Right atrium auricular region (tissue), 2 donors: ENCODE measurements around the gene BTBD7. TPM values are rescaled to one million over a fixed set of nuclear protein-coding genes. Genes with fewer than 3 reads are reported as not detected.

Experiments
- DNase-seq: peaks from one replicate; pipeline ENCODE4 v3.0.0-alpha.2; 2019; ENCODE audit warnings: low spot score
- H3K27ac ChIP-seq, 2 donors: fragments of 200-600 bp; sonication (generic); 1 replicate in 1 of 2; 2 replicates in 1 of 2; pipeline ENCODE4 v1.5.1; 2016 to 2019
- H3K27me3 ChIP-seq, 2 donors: fragments of 200-600 bp; sonication (generic); one replicate each; pipeline versions ENCODE4 v1.5.1 to v1.6.0; 2017 to 2019
- H3K36me3 ChIP-seq: fragments of 200-600 bp; sonication (generic); one replicate; pipeline ENCODE4 v1.5.1; 2016
- H3K4me1 ChIP-seq, 2 donors: fragments of 200-600 bp; sonication (generic); one replicate each; pipeline versions ENCODE4 v1.5.1 to v1.6.0; 2017 to 2019
- H3K4me3 ChIP-seq, 2 donors: fragments of 200-600 bp; sonication (generic); 1 replicate in 1 of 2; 2 replicates in 1 of 2; pipeline ENCODE4 v1.5.1; 2017 to 2019; ENCODE audit warnings: mild to moderate bottlenecking in 1 of 2, moderate library complexity in 1 of 2
- H3K9me3 ChIP-seq, 2 donors: fragments of 200-600 bp; sonication (generic); one replicate each; pipeline ENCODE4 v1.5.1; 2019
- total RNA-seq, 2 donors: library from RNA; depleted of rRNA; stranded (reverse); fragments of >200 nt; gene quantifications; one replicate each; pipeline ENCODE4 v1.1.0, GENCODE V29; 2016
- TF ChIP-seq, protein P1 (sequence below), 2 donors: fragments of 200-600 bp; sonication (generic); IDR thresholded peaks; one replicate each; pipeline ENCODE4 v1.5.1; 2019; ENCODE audit warnings: antibody characterized with exemption in 2 of 2

The BTBD7 gene
- total RNA-seq, 2 donors from 2014 or later = 13.3 to 17.6 TPM

DNA sequence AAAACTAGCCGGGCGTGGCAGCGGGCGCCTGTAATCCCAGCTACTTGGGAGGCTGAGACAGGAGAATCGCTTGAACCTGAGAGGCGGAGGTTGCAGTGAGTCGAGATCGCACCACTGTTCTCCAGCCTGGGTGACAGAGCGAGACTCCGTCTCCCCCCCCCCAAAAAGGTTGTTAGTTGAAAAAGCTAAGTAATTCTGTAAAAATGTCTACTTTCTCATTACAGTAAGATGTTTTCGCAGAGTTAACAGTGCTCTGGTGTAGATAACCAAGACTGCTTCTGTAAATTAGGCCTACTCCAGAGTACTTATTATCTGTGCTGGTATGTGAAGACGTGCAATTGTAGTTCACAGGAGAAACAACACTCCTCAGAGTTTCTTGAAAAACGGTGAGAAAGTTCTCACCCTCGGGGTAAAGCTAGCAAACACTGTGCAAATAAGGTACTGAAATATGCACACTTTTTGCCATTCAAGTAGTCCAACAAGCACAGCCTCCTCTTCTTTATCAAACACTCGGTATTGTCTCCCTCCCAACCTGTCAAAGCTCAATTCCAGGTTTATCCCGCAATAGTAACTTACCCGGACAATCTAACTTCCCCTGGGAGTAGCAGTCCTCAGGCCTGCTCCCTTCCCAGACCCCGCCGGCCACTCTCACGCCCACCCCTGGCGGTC, 974 bp downstream of the BTBD7 start:
- TF ChIP-seq, protein P1, sequence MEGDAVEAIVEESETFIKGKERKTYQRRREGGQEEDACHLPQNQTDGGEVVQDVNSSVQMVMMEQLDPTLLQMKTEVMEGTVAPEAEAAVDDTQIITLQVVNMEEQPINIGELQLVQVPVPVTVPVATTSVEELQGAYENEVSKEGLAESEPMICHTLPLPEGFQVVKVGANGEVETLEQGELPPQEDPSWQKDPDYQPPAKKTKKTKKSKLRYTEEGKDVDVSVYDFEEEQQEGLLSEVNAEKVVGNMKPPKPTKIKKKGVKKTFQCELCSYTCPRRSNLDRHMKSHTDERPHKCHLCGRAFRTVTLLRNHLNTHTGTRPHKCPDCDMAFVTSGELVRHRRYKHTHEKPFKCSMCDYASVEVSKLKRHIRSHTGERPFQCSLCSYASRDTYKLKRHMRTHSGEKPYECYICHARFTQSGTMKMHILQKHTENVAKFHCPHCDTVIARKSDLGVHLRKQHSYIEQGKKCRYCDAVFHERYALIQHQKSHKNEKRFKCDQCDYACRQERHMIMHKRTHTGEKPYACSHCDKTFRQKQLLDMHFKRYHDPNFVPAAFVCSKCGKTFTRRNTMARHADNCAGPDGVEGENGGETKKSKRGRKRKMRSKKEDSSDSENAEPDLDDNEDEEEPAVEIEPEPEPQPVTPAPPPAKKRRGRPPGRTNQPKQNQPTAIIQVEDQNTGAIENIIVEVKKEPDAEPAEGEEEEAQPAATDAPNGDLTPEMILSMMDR (IDR thresholded peaks at IDR 0.05) = no peak
- no peak for DNase-seq
- no peaks in the 10 kb centered on the region for H3K27me3 ChIP-seq
- H3K36me3 ChIP-seq = no peaks in the 10 kb centered on the region
- peaks cover 0 to 28% of the 10 kb centered on the region in 2 donors for H3K4me1 ChIP-seq
- H3K27ac ChIP-seq = peak overlapping the region; percentile 94 to 99
- peak overlapping the region; percentile 71 to 96 for H3K4me3 ChIP-seq
- no peaks in the 10 kb centered on the region for H3K9me3 ChIP-seq

DNA sequence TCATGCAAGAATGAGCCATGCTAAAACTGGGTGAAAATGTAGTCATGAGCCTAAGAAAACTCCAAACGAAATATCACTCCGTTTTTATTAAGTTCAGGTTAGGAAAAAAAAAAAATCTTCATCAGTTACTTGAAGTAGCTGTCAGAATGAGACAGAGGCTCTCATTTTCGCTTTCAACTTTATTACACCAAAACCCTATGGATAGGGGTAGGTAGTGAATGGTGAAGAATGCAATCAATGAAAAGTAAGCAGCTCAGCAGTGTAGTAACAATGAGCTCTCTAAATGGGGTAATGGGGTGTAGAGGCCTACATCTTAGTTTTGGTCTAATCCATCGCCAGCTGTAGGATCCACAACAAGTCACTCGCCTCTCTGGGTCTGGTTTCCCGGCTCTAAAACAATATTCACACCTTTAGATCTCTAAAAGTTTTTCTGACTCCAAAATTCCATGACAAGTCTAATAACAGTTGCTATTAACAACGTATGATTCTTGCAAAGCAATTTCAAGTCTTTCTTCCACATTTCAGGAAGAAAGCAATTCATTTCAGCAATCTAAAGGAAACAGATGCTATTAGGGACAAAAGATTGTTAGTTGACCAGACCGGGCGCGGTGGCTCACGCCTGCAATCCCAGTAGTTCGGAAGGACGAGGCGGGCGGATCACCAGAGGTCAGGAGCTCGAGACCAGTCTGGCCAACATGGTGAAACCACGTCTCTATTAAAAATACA, 1.7 kb downstream of the BTBD7 start:
- TF ChIP-seq, protein P1 (IDR thresholded peaks at IDR 0.05) = no peak
- H3K27me3 ChIP-seq = no peaks in the 10 kb centered on the region
- peak; percentile 64 for DNase-seq
- no peaks in the 10 kb centered on the region for H3K9me3 ChIP-seq
- H3K4me3 ChIP-seq = peak overlapping the region; percentile 71 to 96
- H3K36me3 ChIP-seq = no peaks in the 10 kb centered on the region
- peaks cover 0 to 28% of the 10 kb centered on the region in 2 donors for H3K4me1 ChIP-seq
- H3K27ac ChIP-seq = peak overlapping the region; percentile 94 to 99

DNA sequence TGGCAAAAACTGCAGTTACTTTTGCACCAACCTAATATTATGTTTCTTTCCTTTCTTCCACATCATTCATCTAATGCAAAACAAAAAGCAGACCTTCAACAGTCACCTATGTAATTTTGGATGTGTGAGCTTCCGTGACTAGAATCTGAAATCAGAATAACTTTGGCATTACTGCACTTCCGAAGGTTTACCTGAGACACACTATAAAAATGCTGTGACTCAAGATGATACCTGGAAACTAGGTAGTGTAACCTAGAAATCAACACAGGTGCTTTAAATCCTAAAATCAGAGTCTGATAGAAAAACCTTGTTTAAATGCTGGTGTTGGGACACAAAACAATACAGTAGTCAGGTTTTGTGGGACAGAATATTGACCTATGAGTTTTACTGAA, 2.2 kb downstream of the BTBD7 start:
- H3K4me1 ChIP-seq = peaks cover 0 to 28% of the 10 kb centered on the region in 2 donors

DNA sequence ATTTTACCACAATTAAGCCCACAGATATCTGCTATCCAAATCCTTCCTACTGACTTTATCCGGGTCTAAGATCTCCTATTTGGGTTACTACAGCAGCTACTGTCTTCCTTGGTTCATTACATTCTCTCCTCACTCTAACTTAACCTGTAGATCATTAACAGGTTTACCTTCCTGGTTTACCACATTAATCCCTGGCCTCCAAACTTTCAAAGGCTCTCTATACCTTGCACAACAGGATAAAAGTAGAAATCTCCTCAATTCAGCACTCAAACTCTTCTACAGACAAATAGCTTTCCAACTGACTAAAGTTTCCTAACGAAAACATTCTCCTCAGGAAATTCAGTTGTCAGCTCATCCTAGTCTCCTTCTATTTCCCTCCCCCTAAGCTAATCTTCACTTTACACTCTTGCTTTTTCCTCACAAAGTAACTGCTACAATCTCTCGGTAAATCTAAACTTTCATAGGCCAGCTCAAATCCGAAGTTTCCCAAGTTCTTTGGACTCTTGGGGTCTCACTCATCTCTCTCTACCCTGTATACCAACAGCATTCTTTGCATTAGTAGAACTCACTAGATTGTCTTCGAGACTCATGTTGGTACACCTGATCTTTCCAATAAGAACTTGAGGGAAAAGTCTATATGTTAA, 2.7 kb downstream of the BTBD7 start:
- H3K4me3 ChIP-seq = no peak overlapping the region
- no peaks in the 10 kb centered on the region for H3K9me3 ChIP-seq
- no peaks in the 10 kb centered on the region for H3K27me3 ChIP-seq
- no peak for DNase-seq
- TF ChIP-seq, protein P1 (IDR thresholded peaks at IDR 0.05) = no peak
- peaks cover 0 to 28% of the 10 kb centered on the region in 2 donors for H3K4me1 ChIP-seq
- H3K36me3 ChIP-seq = no peaks in the 10 kb centered on the region
- H3K27ac ChIP-seq = no peak overlapping the region

More for the DNA sequence above, 2.2 kb downstream of the BTBD7 start:
- Histone ChIP-seq H3K4me3 (no peak overlapping the region), H3K27ac (no peak overlapping the region), H3K9me3 (no peaks in the 10 kb centered on the region), H3K27me3 (no peaks in the 10 kb centered on the region), H3K36me3 (no peaks in the 10 kb centered on the region)
- DNase-seq = no peak
- TF ChIP-seq, protein P1 (IDR thresholded peaks at IDR 0.05) = no peak

DNA sequence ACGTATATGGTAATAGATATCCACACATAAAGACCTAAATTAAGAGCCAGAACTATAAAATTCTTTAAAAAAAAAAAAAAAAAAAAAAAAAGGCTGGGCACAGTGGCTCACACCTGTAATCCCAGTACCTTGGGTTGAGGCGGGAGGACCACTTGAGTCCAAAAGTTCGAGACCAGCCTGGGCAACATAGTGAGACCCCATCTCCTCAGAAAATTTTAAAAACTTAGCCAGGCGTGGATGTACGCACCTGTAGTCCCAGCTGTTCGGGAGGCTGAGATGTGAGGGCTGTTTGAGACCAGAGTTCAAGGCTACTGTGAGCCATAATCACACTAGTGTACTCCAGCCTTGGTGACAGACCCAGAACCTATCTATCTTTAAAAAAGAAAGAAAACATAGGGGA, 4.3 kb downstream of the BTBD7 start:
- Histone ChIP-seq H3K4me1 (peaks cover 0 to 28% of the 10 kb centered on the region in 2 donors), H3K9me3 (no peaks in the 10 kb centered on the region), H3K27me3 (no peaks in the 10 kb centered on the region), H3K36me3 (no peaks in the 10 kb centered on the region), H3K27ac (no peak overlapping the region), H3K4me3 (no peak overlapping the region)
- DNase-seq = no peak
- TF ChIP-seq, protein P1 (IDR thresholded peaks at IDR 0.05) = no peak
